HG02981 (cell line): ENCODE results near the gene VWA3B.
"Not testable (repeated sequence)": the region's sequence is repeated elsewhere in the genome, so short reads cannot be mapped to it uniquely, and the experiment has no call there.

Experiments used
- ATAC-seq: cut with Tn5 transposase; IDR thresholded peaks from one replicate; pipeline ENCODE4 v1.9.1; 2021; ENCODE audit warnings: mild to moderate bottlenecking, moderate library complexity; ENCODE audit not compliant: unreplicated experiment

The VWA3B gene

DNA sequence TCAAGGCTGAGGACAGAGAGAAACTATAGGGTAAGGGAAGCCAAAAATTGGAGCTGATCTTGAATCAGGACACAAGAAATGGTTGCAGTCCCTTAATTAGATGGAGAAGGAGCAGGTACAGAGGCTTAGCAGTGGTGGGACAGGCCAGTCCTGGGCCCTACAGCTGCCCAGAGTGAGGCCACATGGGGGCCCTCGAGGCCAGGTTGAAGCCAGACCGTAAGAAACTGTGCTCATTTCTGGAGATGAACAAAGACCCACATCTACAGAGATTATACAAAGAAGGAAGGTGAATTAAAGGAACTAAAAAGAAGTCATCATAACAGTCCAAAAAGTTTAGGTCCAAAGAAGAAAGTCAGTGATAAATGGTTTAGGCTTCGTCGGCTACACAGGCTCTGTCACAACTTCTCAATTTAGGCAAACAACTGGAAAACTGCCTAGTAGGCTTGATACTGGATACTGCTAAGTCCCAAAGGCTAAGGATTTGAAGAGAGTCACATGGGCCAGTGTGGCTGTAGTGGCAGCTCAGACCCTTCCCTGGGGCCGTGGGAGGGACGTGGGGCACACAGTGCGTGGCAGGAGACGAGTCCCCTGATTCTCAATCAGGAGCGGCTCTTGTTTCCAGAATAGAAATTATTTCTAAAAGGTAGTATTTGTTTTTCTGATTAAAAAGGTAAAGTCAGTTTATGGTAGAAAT, 208.9 kb downstream of the VWA3B start:
- ATAC-seq: no peak

DNA sequence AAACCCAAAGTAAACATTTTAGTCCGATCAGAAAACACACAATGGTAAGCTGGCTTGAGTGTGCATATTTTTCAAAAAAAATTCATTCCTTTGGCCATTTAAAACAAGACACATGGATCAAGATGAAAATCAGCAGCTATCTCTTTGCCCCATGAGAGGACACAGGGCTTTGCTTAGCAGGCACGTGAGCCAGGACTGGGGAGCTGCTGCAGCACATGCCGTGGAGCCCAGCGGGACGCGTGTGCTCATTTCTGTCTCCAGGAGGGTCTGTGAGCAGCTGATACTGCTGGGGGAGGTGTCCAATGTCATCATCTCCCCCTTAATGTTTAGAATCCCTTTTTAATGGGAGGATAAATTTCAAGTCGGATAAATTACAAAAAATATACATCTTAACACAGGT, 209.5 kb downstream of the VWA3B start:
- no peak for ATAC-seq

DNA sequence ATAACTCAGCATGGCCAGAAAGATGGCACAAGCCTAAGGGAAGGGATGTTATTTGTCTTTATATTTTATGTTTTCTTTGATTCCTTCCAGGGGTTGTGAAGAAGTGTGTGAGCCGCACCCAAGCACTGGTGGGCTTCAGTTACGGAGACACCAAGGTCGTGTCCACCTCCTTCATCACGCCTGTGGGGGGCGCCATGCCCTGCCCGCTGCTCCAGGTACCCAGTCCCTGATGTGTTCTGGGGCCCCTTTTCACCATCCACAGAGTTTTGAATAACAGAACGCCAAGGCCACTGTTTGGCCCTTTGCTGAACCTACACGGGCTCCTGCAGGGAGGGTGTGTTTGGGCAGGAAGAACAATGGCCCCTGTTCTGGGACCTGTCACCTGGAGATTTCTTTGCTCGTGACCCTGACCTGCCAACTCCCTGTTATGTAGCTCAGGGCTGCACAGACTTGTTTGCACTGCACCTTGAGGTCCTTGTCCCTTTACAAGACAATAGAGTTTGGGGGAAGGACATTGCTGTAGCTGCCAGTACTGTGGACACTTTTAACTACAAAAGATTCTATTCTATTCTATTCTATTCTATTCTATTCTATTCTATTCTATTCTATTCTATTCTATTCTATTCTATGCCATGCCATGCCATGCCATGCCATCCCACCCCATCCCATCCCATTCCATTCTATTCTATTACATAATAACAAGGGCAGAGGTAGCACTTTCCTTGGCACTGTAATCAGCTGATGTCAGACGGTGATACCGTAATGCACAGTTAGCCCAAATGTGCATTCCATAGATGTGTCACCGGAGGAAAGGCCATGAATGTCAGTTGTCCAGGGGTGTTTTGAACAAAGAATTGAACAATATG, 211.1 kb downstream of the VWA3B start:
- ATAC-seq: no peak

DNA sequence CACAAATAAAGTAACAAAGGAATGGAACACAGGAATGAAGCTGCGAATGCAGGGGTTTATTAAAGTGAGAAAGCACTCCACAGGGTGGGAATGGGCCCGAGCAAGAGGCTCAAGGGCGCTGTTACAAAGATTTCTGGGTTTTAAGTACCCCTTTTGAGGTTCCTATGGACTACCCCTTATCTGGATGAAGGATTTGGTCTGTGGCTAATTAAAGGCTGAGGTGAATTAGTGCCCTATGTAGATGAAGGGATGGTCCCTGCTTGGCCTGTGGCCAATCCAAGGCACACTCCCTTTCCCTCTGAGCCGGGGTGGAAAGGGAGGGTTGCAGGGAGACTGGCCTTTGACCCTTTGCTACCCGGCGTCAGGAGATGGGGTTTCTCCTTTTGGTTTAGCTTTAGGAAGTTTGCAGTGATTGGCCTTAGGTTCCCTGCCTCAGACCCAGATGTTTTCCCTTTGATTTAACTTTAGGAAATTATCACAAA, 211.8 kb downstream of the VWA3B start:
- no peak for ATAC-seq

DNA sequence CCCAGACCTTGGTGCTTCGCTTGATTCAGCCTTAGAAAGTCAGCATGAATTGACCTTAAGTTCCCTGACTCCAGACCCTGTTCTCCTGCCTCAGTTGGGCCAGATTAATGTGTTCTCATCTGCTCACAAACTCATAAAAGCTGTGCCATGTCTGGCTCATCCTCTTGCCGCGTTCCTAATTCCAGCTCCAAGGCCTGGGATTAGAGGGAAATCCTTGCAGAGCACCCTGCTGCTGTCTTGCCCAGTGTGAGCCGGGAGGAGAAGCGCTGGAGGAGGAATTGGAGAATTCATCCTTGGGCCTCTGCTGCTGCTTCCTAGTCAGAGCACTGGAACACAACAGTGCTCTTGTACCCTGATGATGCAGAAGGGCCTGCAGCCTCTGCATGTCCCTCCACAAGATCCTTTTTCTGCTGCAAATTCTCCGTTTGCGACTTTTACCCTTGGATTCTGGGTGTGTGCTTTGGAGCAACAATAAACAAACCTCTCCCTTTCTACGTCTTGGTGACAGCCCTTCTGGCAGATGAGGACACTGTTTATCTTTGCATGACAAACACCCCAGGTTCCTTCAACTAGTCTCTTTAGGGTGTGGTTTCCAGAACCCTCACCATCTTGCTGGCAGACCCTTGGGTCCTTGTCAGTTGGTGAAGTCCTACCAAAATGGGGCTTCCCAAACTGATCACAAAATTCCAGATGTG, 212.4 kb downstream of the VWA3B start:
- ATAC-seq: no peak

DNA sequence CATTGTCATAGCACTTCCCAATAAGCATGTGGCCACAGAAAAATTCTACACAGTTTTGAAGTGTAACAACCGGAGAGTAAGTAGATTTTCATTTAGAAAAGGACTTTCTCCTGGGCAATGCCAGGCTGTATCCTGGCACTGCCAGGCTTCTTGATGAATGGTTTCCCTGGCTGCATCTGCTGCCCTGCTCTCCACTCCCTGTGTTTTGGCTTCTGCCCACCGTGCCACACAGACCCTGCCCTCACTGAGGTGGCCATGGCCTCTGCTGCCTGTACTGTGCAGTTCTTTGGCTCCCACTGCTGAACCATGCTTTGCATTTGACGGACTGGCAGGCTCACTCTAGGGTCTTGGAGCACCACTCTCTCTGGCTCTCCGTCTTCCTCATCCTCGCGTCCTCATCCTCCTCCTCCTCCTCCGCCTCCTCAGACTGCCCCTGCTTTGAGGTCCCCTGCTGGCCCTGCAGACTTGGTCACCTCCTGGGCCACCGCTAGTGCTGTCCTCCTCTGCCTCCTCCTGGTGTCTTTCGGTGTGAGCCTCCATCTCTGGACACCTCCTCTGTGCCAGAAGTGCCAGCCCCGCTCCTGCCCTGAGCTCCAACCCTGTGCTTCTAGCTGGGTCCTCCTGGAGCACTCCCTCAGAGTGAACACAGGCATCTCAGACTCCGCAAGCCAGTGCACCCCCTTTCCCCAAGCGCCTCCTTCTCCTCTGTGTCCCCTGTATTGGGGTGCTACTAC, 213.3 kb downstream of the VWA3B start:
- ATAC-seq: no peak

DNA sequence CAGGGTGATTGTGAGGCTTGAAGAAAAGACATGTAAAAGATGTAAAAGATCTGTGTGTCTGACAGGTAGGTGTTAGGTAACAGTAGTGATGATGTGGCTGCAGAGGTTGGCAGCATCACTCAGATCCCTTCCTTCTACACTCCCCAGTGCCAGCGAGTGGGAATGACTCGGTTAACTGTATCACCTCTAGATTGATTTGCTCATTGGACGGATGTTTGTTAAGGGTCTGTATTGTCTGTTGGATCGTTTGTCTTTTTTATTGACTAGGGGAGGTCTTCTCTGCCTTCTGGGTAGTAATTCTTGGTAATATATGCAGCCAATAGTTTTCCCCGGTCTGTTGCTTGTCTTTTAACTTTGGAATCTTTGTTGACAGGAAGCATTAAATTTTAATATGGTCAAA, 214.5 kb downstream of the VWA3B start:
- no peak for ATAC-seq

DNA sequence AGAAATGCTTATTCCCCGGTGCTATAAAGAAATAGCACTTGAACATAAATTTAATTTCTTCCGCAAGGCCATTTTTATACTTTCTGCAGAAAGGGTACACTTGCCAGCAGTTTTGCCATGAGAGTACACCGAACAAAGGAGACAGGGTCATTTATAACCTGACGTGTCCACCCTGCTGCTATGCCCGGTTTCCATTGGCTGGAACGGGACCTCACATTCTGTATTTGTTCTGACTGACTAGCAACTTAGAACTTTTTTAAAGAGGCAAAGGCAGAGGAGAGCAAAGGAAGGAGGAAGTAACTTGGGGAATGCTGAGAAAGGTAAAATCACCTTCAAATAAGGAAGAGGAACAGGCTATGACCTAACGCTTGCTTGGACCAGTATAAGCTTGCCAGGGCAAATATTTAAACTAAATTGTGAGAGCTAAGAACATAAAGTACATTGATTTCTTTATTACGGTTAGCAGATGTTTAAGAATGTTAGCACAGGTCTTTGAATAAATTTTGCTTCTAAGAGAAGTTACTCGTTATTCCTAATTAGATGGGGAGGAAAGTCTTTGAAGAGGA, 220.2 kb downstream of the VWA3B start:
- ATAC-seq: not testable (repeated sequence)

DNA sequence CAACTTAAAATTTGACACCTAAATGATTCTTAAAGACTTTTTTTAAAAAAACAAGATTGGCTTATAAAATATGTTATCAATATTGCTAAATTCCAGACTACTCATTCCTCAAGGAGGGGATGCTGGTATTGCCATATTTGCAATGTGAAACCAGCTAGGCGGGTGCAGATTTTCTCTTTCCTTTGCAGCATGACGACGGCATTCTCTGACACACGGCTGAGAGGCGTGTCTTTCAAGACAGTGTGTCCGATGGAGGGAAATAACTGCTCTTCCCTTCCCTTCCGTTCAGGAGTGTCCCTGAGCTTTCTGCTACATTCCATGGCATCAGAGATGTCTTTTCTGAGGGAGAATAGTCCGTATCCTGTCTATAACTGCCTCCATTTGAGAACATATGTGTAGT, 221.1 kb downstream of the VWA3B start:
- ATAC-seq: no peak

DNA sequence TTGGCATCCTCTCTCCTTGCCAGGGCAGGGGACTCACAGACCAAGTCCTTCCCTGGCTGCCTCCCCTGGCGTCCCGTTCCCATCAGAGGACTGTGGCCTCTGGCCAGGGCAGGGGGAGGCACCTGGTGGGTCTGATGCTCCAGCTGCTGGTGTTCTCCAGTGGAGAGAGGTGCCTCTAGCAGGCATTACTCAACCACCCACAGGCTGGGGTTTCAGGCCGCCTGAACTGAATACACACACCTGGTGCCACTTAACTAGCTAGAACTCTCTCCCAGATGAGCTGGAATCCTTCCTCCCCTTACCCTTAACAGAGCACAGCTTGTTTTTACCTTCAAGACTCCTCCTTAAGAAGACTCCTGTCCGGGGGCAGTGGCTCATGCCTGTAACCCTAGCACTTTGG, 221.6 kb downstream of the VWA3B start:
- ATAC-seq: no peak

DNA sequence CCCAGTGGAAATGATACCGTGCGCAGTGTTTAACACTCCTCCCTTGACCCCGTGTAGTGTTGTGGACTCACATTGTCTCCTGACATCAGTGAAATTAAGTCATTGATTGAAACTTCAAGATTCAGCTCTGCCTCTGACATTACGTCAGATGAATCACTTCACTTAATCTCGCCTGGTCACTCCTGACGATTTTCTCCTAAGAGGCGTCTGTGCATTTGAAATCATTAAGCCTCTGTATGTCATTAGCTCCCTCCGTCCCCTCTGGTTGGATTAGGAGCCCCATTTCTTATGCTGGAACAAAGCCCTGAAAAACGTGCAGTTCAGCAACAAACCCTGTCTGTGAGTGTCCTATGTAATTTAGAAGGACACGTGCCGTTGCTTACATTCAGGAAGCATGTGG, 222.6 kb downstream of the VWA3B start:
- no peak for ATAC-seq

DNA sequence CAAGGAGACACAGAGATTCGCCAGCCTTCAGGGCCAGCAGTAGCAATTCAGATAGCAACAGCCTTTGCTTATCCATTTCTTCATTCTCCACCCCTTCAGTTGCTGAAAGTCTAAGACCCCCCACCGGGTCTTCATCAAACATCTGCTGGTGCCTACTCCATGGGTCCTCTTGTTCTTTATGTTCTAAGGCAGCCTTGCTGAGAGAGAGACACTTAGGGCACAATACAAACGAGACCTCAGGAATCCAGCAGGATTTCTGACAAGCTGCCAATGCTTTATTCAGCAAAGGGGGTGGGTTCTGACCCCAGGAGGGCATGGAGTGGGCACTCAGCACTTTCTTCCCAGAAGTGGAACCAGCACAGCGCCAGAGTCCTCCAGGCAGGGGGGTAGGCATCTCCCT, 223.0 kb downstream of the VWA3B start:
- no peak for ATAC-seq

DNA sequence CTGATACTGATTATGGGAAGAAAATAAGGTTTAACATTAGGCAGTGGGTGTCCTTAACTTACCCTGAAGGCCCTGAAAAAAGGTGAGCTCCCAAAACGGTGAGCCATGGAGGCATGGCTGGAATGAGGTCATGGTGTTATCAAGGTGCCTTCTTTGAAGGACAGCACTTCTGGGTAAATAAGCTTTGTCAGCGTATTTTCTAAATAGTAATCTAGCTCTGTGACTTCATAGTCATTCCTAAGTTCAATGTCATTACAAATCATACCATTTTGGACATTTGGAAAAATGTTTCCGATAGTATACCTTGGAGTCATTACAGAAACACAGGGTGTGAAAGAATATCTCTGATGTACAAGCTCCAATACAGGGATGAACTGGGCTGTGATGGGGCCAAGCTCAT, 224.1 kb downstream of the VWA3B start:
- ATAC-seq: no peak

DNA sequence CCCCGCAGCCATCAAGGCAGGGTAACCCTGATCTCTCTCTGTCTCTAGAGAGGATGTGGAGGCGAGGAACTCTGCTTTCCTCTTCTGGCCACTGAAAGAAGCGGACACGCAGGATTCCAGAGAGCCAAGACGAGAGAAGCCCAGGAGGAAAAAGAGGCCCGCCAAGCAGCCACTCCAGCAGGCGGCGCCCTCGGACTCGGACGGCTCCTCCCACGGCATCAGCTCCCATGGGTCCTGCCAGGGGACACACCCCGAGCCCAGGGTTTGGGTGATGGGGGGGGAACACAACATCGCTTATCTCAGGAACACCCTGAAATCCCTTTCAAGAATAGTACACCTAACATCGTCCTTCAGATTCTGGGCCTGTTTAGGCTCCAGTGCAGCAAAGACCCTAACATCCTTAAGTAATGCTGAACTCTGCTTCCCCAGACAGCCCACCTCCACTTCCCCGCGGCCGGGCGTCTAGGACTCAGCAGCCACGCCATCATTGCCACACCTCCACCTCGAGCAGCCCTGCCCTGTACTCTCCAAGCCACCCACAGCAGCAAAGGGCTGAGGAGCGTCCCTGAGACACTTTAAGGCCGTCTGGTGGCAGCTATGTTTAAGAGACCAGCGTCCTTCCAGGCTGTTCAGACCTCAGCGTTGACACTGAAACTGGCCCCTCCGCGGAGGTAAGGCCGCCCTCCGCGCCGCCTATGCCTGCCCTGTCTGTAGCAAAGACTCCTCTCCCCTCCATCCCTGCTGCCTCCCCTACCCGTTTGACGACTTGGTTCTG, 225.0 kb downstream of the VWA3B start:
- no peak for ATAC-seq

DNA sequence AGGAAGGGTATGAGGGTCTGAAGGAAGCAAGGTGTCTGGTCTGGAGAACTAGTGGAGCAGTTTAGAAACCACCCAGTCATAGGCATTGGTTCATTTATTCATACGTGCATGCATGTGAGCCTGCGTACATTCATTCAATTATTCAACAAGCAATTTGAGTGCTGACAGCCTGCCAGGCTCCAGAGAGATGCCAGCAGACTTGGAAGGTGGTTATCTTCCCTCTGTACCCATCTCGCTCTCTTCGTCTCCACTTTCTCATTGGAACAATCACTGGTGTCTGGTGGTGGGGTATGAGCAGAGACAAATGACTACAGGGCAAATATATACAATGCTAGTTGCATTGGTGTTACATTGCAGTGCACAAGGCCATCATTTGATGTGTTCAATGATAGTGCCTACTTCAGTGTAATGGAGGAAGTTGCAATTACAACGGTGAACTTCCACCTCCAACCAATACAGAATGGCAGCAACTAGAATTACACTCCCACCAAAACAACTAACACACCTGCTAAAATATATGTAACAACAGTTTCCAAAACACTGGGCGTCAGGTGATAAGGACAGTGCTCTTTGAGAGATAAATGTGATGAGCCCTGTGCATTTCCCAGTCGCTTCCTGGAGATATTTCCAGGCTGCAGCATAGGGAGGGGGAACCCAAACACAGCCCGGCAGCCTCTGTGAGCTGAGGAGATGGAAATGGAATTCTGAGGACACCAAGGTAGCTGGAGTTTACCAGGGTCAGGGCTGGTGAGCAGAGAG, 226.7 kb downstream of the VWA3B start:
- no peak for ATAC-seq

DNA sequence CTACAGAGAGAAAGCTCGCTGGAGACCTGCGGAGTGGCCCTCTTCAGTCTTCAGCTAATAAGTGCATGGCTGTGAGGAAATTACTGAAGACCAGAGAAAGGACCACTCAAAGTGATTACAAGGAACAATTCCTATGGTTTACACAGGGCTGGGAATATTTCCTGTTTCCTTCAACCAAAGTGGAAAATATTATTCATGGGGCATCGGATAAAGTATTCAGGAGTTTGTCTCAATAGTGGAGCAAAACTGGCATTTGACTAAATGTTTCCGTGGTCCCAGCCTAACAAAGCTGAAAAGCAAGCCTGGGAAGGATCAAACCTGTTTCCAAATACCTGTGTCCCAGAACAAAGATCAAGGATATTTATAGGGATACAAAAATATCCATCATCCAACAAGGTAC, 227.3 kb downstream of the VWA3B start:
- ATAC-seq: no peak

DNA sequence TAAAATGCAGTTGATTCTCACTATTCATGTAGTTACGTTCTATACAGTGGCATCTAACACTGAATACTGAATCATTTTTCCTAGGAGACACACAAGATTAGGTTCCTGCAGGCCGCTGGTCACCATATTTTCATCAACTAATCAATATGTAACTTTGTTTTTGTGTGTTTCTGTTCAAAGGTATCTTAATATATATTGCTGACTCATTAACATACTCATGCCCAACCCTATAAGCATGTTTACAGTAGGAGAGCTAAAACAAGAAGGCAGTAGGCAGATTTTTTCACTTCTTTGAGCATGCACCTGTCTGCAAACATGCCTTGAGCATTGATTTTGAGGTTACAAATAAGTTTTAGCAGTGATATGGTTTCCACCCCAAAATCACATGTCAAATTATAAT, 229.0 kb downstream of the VWA3B start:
- ATAC-seq: no peak

DNA sequence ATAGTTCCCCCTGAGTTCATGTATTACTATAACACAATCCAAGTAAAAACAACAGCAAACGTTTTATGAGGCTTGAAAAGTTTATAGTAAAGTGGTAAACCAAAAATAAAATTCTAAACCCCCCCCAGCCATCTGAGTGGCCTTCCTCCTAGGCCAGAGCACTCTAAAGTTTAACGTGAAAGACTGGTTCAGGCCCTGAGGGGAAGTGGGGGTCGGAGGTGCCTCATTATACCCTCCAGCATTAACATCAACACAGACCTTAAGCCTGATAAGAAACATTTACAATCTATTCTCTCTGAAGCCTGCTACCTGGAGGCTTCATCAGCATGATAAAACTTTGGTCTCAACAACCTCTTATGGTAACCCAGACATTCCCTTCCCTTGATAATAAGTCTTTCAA, 230.2 kb downstream of the VWA3B start:
- no peak for ATAC-seq

DNA sequence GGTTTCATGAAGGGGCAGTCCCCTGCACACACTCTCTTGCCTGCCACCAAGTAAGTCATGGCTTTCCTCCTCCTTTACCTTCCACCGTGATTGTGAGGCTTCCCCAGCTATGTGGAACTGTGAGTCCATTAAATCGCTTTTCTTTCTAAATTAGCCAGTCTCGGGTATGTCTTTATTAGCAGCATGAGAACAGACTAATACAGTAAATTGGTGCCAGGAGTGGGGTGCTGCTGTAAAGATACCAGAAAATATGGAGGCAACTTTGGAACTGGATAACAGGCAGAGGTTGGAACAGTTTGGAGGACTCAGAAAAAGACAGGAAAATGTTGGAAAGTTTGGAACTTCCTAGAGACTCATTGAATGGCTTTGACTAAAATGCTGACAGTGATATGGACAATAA, 233.2 kb downstream of the VWA3B start:
- not testable (repeated sequence) for ATAC-seq
